Epithelial cell of esophagus (primary cell): Measurements from ENCODE around the gene ZDHHC14.

Experiments
- DNase-seq: peaks from one replicate; pipeline ENCODE4 v3.0.0; 2010; ENCODE audit warnings: low read depth
- H3K4me3 ChIP-seq: 2 replicates; pipeline ENCODE4 v1.5.1; 2011; ENCODE audit warnings: mild to moderate bottlenecking, low read length, control low read depth
- TF ChIP-seq, protein P1 (sequence below): IDR thresholded peaks from 2 replicates; pipeline ENCODE4 v1.5.1; 2011; ENCODE audit warnings: low read depth, mild to moderate bottlenecking, low read length, control low read depth, inconsistent platforms; ENCODE audit not compliant: insufficient read depth; ENCODE audit errors: missing control alignments

ZDHHC14 gene

DNA sequence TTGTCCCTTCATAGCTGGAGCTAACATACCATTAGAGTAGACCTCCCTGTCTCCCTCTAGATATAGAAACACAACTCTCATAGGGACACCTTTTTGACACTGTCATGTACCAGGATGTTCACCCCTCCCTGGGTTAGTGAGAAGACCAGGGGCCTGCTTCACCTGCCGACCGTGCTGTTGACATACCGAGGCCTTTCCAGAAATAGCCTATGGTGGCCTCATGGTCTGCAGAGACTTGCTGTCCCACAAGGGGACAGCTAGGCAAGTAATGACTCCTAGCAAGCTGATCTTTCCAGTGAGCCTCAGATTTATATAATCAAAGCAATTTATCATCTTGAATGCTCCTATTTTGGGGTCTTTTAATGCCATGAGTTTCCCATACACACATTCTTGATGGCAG, 15.0 kb downstream of the ZDHHC14 start:
- no peak for DNase-seq
- TF ChIP-seq, protein P1, sequence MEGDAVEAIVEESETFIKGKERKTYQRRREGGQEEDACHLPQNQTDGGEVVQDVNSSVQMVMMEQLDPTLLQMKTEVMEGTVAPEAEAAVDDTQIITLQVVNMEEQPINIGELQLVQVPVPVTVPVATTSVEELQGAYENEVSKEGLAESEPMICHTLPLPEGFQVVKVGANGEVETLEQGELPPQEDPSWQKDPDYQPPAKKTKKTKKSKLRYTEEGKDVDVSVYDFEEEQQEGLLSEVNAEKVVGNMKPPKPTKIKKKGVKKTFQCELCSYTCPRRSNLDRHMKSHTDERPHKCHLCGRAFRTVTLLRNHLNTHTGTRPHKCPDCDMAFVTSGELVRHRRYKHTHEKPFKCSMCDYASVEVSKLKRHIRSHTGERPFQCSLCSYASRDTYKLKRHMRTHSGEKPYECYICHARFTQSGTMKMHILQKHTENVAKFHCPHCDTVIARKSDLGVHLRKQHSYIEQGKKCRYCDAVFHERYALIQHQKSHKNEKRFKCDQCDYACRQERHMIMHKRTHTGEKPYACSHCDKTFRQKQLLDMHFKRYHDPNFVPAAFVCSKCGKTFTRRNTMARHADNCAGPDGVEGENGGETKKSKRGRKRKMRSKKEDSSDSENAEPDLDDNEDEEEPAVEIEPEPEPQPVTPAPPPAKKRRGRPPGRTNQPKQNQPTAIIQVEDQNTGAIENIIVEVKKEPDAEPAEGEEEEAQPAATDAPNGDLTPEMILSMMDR: no peak
- H3K4me3 ChIP-seq: no peak overlapping the region

- no peak for DNase-seq
- TF ChIP-seq, protein P1: no peak
- H3K4me3 ChIP-seq: no peak overlapping the region
Observed at GRCh38 chr6:157397660-157398059, 16.7 kb downstream of the ZDHHC14 start.

DNA sequence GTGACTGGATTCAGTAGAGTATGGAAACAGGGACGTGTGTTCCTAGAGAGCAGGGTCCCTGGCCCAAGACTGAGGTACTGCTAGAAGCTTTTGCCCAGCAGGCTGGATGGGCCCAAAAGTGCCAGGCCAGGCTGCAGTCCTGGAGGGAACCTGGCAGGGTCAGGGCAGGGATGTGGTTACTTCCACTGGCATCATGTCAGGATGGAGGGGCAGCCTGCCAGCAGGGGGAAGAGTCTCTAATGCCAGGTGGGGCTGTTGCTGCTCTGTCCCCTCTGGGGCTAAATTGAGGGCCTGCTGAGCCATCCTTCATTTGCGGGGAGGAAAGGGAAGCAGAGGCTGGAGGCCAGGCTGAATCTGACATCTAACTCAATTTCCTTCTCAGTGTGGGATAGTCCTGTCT, 17.2 kb downstream of the ZDHHC14 start:
- TF ChIP-seq, protein P1: no peak
- no peak for DNase-seq
- H3K4me3 ChIP-seq: no peak overlapping the region

GRCh38 chr6:157400676-157401075, 19.7 kb downstream of the ZDHHC14 start:
- no peak for DNase-seq
- no peak overlapping the region for H3K4me3 ChIP-seq
- TF ChIP-seq, protein P1: no peak

- TF ChIP-seq, protein P1: no peak
- no peak for DNase-seq
- H3K4me3 ChIP-seq: no peak overlapping the region
Observed at GRCh38 chr6:157401734-157402338, 20.8 kb downstream of the ZDHHC14 start.

DNA sequence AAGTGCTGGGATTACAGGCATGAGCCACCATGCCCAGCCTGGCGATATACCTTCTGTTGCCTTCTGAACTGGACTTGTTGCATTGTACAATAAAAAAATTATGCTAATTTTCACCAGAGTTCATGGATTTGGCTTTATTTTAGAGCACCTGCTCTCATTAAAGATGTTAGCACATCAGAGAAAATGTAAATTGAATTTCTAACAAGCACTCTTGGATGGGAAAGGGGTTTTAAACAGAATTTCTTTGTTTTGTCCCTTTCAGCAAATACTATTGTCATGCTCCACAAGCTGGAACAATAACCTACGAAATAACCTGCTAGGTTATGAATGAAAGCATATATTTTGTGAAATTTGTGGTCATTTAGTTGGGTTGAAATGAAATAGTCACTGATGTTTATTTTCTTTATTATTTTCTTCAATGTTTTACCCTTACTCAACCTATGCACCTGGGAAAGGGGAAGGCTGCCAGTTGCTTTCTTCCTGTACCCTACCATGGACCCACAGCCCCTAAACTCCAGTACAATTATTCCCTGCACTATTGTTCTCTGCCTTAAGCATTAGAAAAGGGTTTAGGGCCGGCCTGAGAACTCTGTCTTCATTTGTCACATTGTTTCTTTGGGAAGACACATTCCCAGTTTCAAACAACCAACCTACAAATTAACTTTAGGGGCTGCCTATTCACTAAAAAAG, 22.2 kb downstream of the ZDHHC14 start:
- TF ChIP-seq, protein P1: no peak
- no peak overlapping the region for H3K4me3 ChIP-seq
- no peak for DNase-seq

GRCh38 chr6:157403686-157404051, 22.7 kb downstream of the ZDHHC14 start:
- DNase-seq: no peak
- H3K4me3 ChIP-seq: no peak overlapping the region
- TF ChIP-seq, protein P1: no peak
